ENCODE measurements around the gene DCTPP1.
A peak's percentile ranks its signal among the peaks of the same experiment; 100 is the strongest.

DCTPP1 gene

GRCh38 chr16:30445408-30446202 is 15.8 kb upstream of the DCTPP1 start, which contains the start of gene SEPHS2 (continued):
- TF ChIP-seq ZBTB6 (tag by site-specific recombination; IDR thresholded peaks at IDR 0.05) (no peak), ZNF274 (IDR thresholded peaks at IDR 0.05; ENCODE audit: low read length) (no peak), ZNF274 (tag by site-specific recombination; IDR thresholded peaks at IDR 0.05; ENCODE audit: borderline replicate concordance) (no peak), ZNF2 (tag by site-specific recombination; IDR thresholded peaks at IDR 0.05) (peak; percentile 17; the same call in 1 of the 2 replicates), ZNF146 (tag by site-specific recombination; IDR thresholded peaks at IDR 0.05) (no peak)
- TF ChIP-seq, protein P1, sequence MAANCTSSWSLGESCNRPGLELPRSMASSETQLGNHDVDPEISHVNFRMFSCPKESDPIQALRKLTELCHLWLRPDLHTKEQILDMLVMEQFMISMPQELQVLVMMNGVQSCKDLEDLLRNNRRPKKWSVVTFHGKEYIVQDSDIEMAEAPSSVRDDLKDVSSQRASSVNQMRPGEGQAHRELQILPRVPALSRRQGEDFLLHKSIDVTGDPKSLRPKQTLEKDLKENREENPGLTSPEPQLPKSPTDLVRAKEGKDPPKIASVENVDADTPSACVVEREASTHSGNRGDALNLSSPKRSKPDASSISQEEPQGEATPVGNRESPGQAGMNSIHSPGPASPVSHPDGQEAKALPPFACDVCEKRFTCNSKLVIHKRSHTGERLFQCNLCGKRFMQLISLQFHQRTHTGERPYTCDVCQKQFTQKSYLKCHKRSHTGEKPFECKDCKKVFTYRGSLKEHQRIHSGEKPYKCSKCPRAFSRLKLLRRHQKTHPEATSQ (tag by site-specific recombination; IDR thresholded peaks at IDR 0.05): peak; percentile 46; the same call in 1 of the 2 replicates

GRCh38 chr16:30445149-30445407 is 15.2 kb upstream of the DCTPP1 start:
- TF ChIP-seq SCRT2 (tag by site-specific recombination; IDR thresholded peaks at IDR 0.05) (peak; percentile 43; the same call in 1 of the 2 replicates), ZNF600 (tag by site-specific recombination; IDR thresholded peaks at IDR 0.05) (peak; percentile 69), ZBTB48 (tag by site-specific recombination; IDR thresholded peaks at IDR 0.05) (peak; percentile 53; the same call in 1 of the 2 replicates), ZNF629 (tag by site-specific recombination; IDR thresholded peaks at IDR 0.05) (peak; percentile 36; the same call in 1 of the 2 replicates), ZNF10 (tag by site-specific recombination; IDR thresholded peaks at IDR 0.05) (no peak), ZNF211 (tag by site-specific recombination; IDR thresholded peaks at IDR 0.05; ENCODE audit: low read depth) (no peak)
- Histone ChIP-seq H3K9me3 (ENCODE audit: control insufficient read depth, insufficient read depth, low read depth, low read length) (no peaks in the 10 kb centered on the region), H3K36me3 (ENCODE audit: control insufficient read depth in 2 of 2, insufficient read depth in 1 of 2, low read length in 2 of 2) (peaks cover 0 to 22% of the 10 kb centered on the region in 2 experiments; a peak in 2 of 3 replicates), H3K4me3 (ENCODE audit: low read depth, low read length) (peak overlapping the region; percentile 79), H3K27ac (ENCODE audit: extremely low read depth, low read depth, low read length) (peak overlapping the region; percentile 70), H3K4me1 (ENCODE audit: control insufficient read depth, insufficient read depth, low read length) (peaks cover 3% of the 10 kb centered on the region; the same call in 1 of the 2 replicates)
- ChIA-PET CTCF (interaction anchor here (0.6 to 2.7 kb wide), 4 partner anchors 9 to 171 kb away, joined by 3 to 7 read pairs (median 5); partner anchors contain the start of gene DCTPP1), POLR2A (interaction anchor here (0.6 to 2.0 kb wide), 9 partner anchors 15 to 165 kb away, joined by 3 to 14 read pairs (median 4); partner anchors contain the start of genes DCTPP1, ZNF689 and ZNF747)

DNA sequence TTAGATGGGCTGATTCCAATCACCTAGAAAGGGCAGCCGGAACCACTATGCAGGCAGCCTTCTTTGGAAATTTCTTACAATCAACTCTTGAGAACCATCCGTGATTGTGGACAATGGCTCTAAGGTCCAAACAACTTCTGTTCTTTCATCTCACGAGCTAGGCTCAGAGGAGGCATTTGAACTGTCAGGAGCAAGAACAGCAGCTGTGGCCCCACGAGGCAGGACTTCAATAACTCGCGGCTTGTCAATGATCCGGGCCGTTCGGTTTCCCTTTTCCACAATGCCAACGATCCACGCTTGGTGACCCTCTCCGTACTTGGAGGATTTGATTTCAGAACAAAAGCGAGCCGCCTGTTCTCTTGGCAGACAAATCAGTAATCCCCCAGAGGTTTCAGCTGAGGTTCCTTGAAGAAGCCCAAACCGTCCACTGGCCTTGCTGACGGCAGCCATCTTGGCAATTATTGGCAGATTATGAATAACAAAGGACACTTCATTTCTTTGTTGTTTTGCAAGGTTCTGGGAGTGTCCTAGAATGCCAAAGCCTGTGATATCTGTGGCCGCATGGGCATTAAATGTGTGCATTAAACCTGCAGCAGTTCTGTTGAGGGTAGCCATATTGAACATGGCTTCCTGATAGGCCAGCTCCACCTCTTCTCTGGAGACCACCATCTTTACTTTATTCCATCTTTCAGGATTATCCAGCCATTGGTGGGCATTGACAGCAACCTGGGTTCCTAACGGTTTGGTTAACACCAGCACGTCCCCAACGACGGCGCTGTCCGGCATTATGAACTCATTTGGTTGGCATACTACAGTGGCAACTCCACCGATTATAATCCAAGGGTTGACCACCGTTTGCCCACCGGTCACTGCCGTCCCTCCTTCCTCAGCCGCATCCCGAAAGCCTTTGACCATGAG is 14.7 kb upstream of the DCTPP1 start:
- Histone ChIP-seq H3K27ac (ENCODE audit: extremely low read depth, low read depth, low read length) (no peak overlapping the region; the same call in 1 of the 2 replicates), H3K4me3 (ENCODE audit: low read depth, low read length) (peak overlapping the region; percentile 79), H3K36me3 (ENCODE audit: control insufficient read depth in 2 of 2, insufficient read depth in 1 of 2, low read length in 2 of 2) (peaks cover 0 to 22% of the 10 kb centered on the region in 2 experiments; a peak in 2 of 3 replicates), H3K9me3 (ENCODE audit: control insufficient read depth, insufficient read depth, low read depth, low read length) (no peaks in the 10 kb centered on the region), H3K4me1 (ENCODE audit: control insufficient read depth, insufficient read depth, low read length) (peaks cover 3% of the 10 kb centered on the region; the same call in 1 of the 2 replicates)
- CTCF ChIA-PET: interaction anchor here (0.6 to 2.7 kb wide), 5 partner anchors 8 to 172 kb away, joined by 3 to 7 read pairs (median 4); partner anchors contain the start of gene DCTPP1
- POLR2A ChIA-PET: interaction anchor here (0.7 to 2.0 kb wide), 8 partner anchors 14 to 166 kb away, joined by 3 to 14 read pairs (median 5); partner anchors contain the start of genes DCTPP1, ZNF689 and ZNF747
- TF ChIP-seq EGR2 (tag by site-specific recombination; IDR thresholded peaks at IDR 0.05; ENCODE audit: low read depth) (no peak), ZNF423 (tag by site-specific recombination; IDR thresholded peaks at IDR 0.05) (no peak), ZNF600 (tag by site-specific recombination; IDR thresholded peaks at IDR 0.05) (no peak), REST (tag by site-specific recombination; IDR thresholded peaks at IDR 0.05) (peak; percentile 68), YY2 (tag by site-specific recombination; IDR thresholded peaks at IDR 0.05) (peak; percentile 97), ZFP37 (tag by site-specific recombination; IDR thresholded peaks at IDR 0.05) (no peak), ZNF248 (tag by site-specific recombination; IDR thresholded peaks at IDR 0.05) (no peak), ZNF830 (tag by site-specific recombination; IDR thresholded peaks at IDR 0.05; ENCODE audit: low read depth) (no peak), ZNF560 (tag by site-specific recombination; IDR thresholded peaks at IDR 0.05; ENCODE audit: borderline replicate concordance) (no peak), MYNN (tag by site-specific recombination; IDR thresholded peaks at IDR 0.05; ENCODE audit: borderline replicate concordance) (no peak), ZNF510 (tag by site-specific recombination; IDR thresholded peaks at IDR 0.05; ENCODE audit: insufficient replicate concordance) (no peak)
- TF ChIP-seq, protein P2, sequence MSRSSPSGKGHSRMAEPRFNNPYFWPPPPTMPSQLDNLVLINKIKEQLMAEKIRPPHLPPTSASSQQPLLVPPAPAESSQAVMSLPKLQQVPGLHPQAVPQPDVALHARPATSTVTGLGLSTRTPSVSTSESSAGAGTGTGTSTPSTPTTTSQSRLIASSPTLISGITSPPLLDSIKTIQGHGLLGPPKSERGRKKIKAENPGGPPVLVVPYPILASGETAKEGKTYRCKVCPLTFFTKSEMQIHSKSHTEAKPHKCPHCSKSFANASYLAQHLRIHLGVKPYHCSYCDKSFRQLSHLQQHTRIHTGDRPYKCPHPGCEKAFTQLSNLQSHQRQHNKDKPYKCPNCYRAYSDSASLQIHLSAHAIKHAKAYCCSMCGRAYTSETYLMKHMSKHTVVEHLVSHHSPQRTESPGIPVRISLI (tag by site-specific recombination; IDR thresholded peaks at IDR 0.05): no peak
